Heart right ventricle (tissue), 16 donors: Measurements from ENCODE around the gene DHX29. TPM values are rescaled to one million over a fixed set of nuclear protein-coding genes. Genes with fewer than 3 reads are reported as not detected.
A peak's percentile ranks its signal among the peaks of the same experiment; 100 is the strongest.

ENCODE experiments used
- ATAC-seq, 8 donors: fragments of 200-7000 bp; cut with Tn5 transposase; one replicate each; pipeline ENCODE4 v1.9.1; 2020; ENCODE audit warnings: mild to moderate bottlenecking in 8 of 8, moderate library complexity in 8 of 8, moderate number of reproducible peaks in 1 of 8
- DNase-seq, 2 donors: peaks; one replicate each; pipeline ENCODE4 v3.0.0-alpha.2; 2020
- H3K27ac ChIP-seq, 10 donors: fragments of 200-600 bp; sonication (generic) in 2 of 10; one replicate each; pipeline versions ENCODE4 v1.5.0 to v1.8.0; 2020 to 2022; ENCODE audit warnings: mild to moderate bottlenecking in 3 of 10
- H3K27me3 ChIP-seq, 7 donors: fragments of 200-600 bp; one replicate each; pipeline ENCODE4 v1.8.0; 2021 to 2022; ENCODE audit warnings: mild to moderate bottlenecking in 2 of 7
- H3K36me3 ChIP-seq, 9 donors: fragments of 200-600 bp; sonication (generic) in 1 of 9; one replicate each; pipeline versions ENCODE4 v1.5.0 to v1.8.0; 2020 to 2022; ENCODE audit warnings: mild to moderate bottlenecking in 2 of 9
- H3K4me1 ChIP-seq, 9 donors: fragments of 200-600 bp; sonication (generic) in 1 of 9; one replicate each; pipeline versions ENCODE4 v1.5.0 to v1.8.0; 2020 to 2022; ENCODE audit warnings: mild to moderate bottlenecking in 4 of 9
- H3K4me3 ChIP-seq, 10 donors: fragments of 200-600 bp; sonication (generic) in 2 of 10; one replicate each; pipeline versions ENCODE4 v1.5.0 to v1.8.0; 2020 to 2022; ENCODE audit warnings: mild to moderate bottlenecking in 7 of 10, moderate library complexity in 2 of 10
- H3K9me3 ChIP-seq, 11 donors: fragments of 200-600 bp in 10 of 11; sonication (generic) in 2 of 11; one replicate each; pipeline versions ENCODE4 v1.5.0 to v1.8.0; 2013 to 2022; ENCODE audit warnings: mild to moderate bottlenecking in 2 of 11, control low read depth in 1 of 11, moderate library complexity in 1 of 11
- WGBS, 2 donors: extraction: QIAGEN DNeasy Blood & Tissue Kit; methylation state at CpG; one replicate each; pipeline ENCODE4 v1.1.7; 2013; ENCODE audit warnings: inconsistent platforms in 1 of 2; 5-methylcytosine and 5-hydroxymethylcytosine counted together
- intact Hi-C, 10 donors: fragments of 100-400 bp; cut with DNase I; formaldehyde crosslinking; loops; one replicate each; pipeline versions ENCODE4 v1.11.1 to v1.14.2; 2022
- long read RNA-seq, 3 donors: library from polyadenylated mRNA; unstranded; transcript quantifications; one replicate each; pipeline ENCODE4 v2.0.0, GENCODE V29; 2020 to 2021
- polyA plus RNA-seq, 2 donors: library from polyadenylated mRNA; stranded (reverse); fragments of 200-250 nt; gene quantifications; one replicate each; pipeline ENCODE4 v1.2.3, GENCODE V29; 2013
- total RNA-seq, 10 donors: library from RNA; stranded (reverse); fragmentation: NEBNext Ultra II Directional in 3 of 10; extraction: Animal tissue kit (Norgen Biotek cat#: 25700) in 3 of 10; gene quantifications; one replicate each; pipeline versions ENCODE4 v1.2.1 to v1.2.4, GENCODE V29; 2021 to 2023
- TF ChIP-seq, protein P1 (sequence below), 9 donors: fragments of 200-600 bp; sonication (generic) in 2 of 9; IDR thresholded peaks; one replicate each; pipeline versions ENCODE4 v1.5.0 to v1.8.0; 2021 to 2022; ENCODE audit warnings: antibody characterized with exemption in 9 of 9, mild to moderate bottlenecking in 5 of 9, moderate library complexity in 1 of 9
- donor health status: Arrhythmogenic right ventricular cardiomyopathy.
- donor health status: ischemic (EF 13 %, LVEDD 7.1; RV severe dilation, severe dysfunction).
- donor health status: healthy with polysubstance abuse.
- donor health status: DM: no; HTN: yes; CAD: no.
- donor health status: DM: no; HTN: no; CAD: no.
- donor health status: ischemic (EF 25% LVEDD 6.9; RV normal size, moderate dysfunction).
- donor health status: ischemic (EF 25% LVEDD 5.7; RV mildly dilated, moderate dysfunction).
- donor health status: healthy.
- donor health status: DM: yes; HTN: yes; CAD: no.
- donor health status: Ischemic cardiomyopathy.
- donor health status: ischemic (EF 35%, LVEDD 5.7; RV mildly dilated, moderate dysfunction).
- donor health status: nonischemic (EF 11% LVEDD 7.7; RV severe dilation, severe dysfunction).
- donor health status: DM: yes; HTN: yes; CAD: no.
- donor health status: PGD.
- donor health status: ischemic (EF 29% LVEDD 5.4; RV normal size, mild dysfunction).
- donor health status: nonischemic (EF 23%, LVEDD 6.1; RV moderate dilation, normal function).

The DHX29 gene, protein sequence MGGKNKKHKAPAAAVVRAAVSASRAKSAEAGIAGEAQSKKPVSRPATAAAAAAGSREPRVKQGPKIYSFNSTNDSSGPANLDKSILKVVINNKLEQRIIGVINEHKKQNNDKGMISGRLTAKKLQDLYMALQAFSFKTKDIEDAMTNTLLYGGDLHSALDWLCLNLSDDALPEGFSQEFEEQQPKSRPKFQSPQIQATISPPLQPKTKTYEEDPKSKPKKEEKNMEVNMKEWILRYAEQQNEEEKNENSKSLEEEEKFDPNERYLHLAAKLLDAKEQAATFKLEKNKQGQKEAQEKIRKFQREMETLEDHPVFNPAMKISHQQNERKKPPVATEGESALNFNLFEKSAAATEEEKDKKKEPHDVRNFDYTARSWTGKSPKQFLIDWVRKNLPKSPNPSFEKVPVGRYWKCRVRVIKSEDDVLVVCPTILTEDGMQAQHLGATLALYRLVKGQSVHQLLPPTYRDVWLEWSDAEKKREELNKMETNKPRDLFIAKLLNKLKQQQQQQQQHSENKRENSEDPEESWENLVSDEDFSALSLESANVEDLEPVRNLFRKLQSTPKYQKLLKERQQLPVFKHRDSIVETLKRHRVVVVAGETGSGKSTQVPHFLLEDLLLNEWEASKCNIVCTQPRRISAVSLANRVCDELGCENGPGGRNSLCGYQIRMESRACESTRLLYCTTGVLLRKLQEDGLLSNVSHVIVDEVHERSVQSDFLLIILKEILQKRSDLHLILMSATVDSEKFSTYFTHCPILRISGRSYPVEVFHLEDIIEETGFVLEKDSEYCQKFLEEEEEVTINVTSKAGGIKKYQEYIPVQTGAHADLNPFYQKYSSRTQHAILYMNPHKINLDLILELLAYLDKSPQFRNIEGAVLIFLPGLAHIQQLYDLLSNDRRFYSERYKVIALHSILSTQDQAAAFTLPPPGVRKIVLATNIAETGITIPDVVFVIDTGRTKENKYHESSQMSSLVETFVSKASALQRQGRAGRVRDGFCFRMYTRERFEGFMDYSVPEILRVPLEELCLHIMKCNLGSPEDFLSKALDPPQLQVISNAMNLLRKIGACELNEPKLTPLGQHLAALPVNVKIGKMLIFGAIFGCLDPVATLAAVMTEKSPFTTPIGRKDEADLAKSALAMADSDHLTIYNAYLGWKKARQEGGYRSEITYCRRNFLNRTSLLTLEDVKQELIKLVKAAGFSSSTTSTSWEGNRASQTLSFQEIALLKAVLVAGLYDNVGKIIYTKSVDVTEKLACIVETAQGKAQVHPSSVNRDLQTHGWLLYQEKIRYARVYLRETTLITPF (N-terminal part only)
- 10 to 100 TPM; 19.3 to 25.8 (median 21.7) TPM for total RNA-seq
- 10 to 100 TPM in 1 of 2 donors, 1 to 10 TPM in 1; 7.6 to 10.0 TPM for polyA plus RNA-seq
- long read RNA-seq, donor 1, full-length matches to known transcripts: 13 of 32 reads
- long read RNA-seq, donor 1, partial matches to known transcripts: 18 of 32 reads
- long read RNA-seq, donor 1, other reads (novel, unspliced or antisense): 1 of 32 reads
- long read RNA-seq, donor 2, full-length matches to known transcripts: 13 of 33 reads
- long read RNA-seq, donor 2, partial matches to known transcripts: 16 of 33 reads
- long read RNA-seq, donor 2, other reads (novel, unspliced or antisense): 4 of 33 reads
- long read RNA-seq, donor 3, full-length matches to known transcripts: 5 of 28 reads
- long read RNA-seq, donor 3, partial matches to known transcripts: 19 of 28 reads
- long read RNA-seq, donor 3, other reads (novel, unspliced or antisense): 4 of 28 reads

DNA sequence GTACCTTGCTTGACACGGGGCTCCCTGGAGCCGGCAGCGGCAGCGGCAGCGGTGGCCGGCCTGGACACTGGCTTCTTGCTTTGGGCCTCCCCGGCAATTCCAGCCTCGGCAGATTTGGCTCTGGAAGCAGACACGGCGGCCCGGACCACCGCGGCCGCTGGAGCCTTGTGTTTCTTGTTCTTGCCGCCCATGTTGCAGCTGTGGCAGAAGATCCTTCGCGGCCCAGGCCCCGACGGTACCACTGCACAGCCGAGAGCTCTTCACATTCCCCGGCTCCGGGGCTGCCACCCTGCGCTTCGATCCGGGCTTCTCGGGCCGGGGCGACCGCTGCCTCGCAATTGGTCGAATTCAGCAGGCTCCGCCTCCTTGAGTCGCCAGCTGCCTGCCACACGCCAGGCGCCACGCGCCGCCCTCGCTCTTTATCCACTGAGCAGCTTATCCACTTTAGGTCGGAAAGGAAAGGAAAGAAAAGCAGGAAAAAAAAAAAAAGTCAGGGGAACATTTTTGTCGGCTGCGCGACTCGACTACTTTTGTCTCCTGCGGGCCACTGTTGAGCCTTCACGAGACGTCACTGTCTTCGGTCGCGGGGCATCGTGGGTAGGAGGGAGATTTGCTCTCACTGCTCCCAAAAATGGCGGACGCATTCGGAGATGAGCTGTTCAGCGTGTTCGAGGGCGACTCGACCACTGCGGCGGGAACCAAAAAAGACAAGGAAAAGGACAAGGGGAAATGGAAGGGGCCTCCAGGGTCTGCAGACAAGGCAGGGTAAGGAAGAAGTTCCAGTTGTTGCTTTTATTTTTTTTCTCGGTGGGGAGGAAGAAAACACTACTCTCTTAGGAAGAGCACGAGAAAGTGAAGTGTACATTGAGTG is at the start of gene DHX29, which contains the start of gene MTREX:
DHX29 (minus strand) TSS at position 312 of the 871 bp plus-strand sequence; CDS start at position 191, 121 bp downstream.
MTREX (plus strand) TSS at position 607 of the 871 bp plus-strand sequence; CDS start at position 632, 25 bp downstream.
- intact Hi-C loops: no loop called here
- peak within 1 kb of the TSS; percentile 67 to 97 (median 80) for H3K4me3 ChIP-seq
- DNase-seq (peak; percentile 90 to 94), ATAC-seq (peak; percentile 95 to 98 (median 98))
- peak within 1 kb of the TSS; percentile 81 to 99 (median 90) for H3K27ac ChIP-seq
- H3K9me3 ChIP-seq: peaks cover 0 to 7% (median 0%) of the 10 kb centered on the region in 11 donors
- WGBS, 2 donors: 0% methylated on average over 62 of the region's 62 CpGs
- H3K27me3 ChIP-seq: no peaks in the 10 kb centered on the region
- peaks cover 0 to 10% (median 0%) of the 10 kb centered on the region in 9 donors for H3K36me3 ChIP-seq
- TF ChIP-seq, protein P1, sequence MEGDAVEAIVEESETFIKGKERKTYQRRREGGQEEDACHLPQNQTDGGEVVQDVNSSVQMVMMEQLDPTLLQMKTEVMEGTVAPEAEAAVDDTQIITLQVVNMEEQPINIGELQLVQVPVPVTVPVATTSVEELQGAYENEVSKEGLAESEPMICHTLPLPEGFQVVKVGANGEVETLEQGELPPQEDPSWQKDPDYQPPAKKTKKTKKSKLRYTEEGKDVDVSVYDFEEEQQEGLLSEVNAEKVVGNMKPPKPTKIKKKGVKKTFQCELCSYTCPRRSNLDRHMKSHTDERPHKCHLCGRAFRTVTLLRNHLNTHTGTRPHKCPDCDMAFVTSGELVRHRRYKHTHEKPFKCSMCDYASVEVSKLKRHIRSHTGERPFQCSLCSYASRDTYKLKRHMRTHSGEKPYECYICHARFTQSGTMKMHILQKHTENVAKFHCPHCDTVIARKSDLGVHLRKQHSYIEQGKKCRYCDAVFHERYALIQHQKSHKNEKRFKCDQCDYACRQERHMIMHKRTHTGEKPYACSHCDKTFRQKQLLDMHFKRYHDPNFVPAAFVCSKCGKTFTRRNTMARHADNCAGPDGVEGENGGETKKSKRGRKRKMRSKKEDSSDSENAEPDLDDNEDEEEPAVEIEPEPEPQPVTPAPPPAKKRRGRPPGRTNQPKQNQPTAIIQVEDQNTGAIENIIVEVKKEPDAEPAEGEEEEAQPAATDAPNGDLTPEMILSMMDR (IDR thresholded peaks at IDR 0.05): no peak
- peaks cover 11 to 86% (median 67%) of the 10 kb centered on the region in 9 donors for H3K4me1 ChIP-seq

DNA sequence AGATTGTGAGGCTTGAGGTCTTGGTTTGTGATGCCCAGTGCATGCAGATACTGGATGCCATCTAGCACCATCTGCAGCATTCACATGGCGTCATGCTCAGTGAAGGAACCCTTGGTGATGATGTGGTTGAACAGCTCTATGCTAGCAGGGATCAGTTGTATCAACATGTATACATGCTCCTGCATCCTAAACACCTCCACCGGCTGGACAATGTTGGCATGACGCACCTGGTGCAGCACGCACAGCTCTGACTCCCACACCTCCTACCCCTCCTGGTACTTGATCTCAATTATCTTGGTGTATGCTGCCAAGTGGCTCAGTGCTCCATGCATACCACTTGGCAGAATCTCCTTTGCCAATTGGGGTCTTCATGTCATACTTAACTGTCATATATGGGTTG is 49.4 kb upstream of the DHX29 start:
- ATAC-seq (no peak), DNase-seq (no peak)
- peaks cover 0 to 97% (median 35%) of the 10 kb centered on the region in 9 donors for H3K36me3 ChIP-seq
- 94% methylated on average over 4 of the region's 4 CpGs for WGBS, 2 donors
- no peaks in the 10 kb centered on the region for H3K9me3 ChIP-seq
- no peaks in the 10 kb centered on the region for H3K4me1 ChIP-seq
- intact Hi-C loops: no loop called here
- H3K27ac ChIP-seq: no peak overlapping the region
- no peak overlapping the region for H3K4me3 ChIP-seq
- H3K27me3 ChIP-seq: no peaks in the 10 kb centered on the region
- TF ChIP-seq, protein P1 (IDR thresholded peaks at IDR 0.05): no peak

DNA sequence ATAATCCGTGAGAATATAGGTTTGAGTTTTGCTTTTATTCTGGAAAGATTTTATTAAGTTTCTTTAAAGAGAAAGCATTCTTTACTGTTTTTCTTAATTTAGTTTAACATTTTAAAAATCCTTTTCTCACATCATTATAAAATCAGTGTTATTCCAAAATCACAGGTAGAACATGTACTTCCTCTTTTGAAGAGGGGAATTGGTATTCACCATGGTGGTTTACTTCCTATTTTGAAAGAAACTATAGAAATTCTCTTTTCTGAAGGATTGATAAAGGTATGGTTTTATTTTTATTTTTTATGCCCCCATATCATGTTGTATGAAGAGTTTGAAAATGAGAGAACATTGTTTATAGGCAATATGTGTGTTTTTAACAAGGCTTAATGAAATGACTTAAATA is 43.3 kb upstream of the DHX29 start:
- no peaks in the 10 kb centered on the region for H3K27me3 ChIP-seq
- no peak for ATAC-seq
- TF ChIP-seq, protein P1 (IDR thresholded peaks at IDR 0.05): no peak
- H3K4me3 ChIP-seq: no peak overlapping the region
- no peak for DNase-seq
- peaks cover 0 to 100% (median 62%) of the 10 kb centered on the region in 9 donors for H3K36me3 ChIP-seq
- H3K9me3 ChIP-seq: no peaks in the 10 kb centered on the region
- intact Hi-C loops: no loop called here
- H3K27ac ChIP-seq: no peak overlapping the region
- no peaks in the 10 kb centered on the region for H3K4me1 ChIP-seq
- 95 to 97% methylated on average over 1 of the region's 1 CpG for WGBS, 2 donors
